Choroid plexus epithelial cell (primary cell): ENCODE measurements around the gene IL17B.

Experiments used
- DNase-seq: peaks from one replicate; pipeline ENCODE4 v3.0.0-alpha.2; 2010; ENCODE audit warnings: low read depth
- H3K4me3 ChIP-seq: 2 replicates; pipeline ENCODE4 v1.5.1; 2011; ENCODE audit warnings: low read depth, mild to moderate bottlenecking, control low read depth, low read length, moderate library complexity
- TF ChIP-seq, protein P1 (sequence below): conservative IDR thresholded peaks from 2 replicates; pipeline ENCODE4 v1.5.1; 2011; ENCODE audit warnings: low read depth, mild to moderate bottlenecking, control low read depth, inconsistent platforms, low read length, moderate library complexity

Gene IL17B

DNA sequence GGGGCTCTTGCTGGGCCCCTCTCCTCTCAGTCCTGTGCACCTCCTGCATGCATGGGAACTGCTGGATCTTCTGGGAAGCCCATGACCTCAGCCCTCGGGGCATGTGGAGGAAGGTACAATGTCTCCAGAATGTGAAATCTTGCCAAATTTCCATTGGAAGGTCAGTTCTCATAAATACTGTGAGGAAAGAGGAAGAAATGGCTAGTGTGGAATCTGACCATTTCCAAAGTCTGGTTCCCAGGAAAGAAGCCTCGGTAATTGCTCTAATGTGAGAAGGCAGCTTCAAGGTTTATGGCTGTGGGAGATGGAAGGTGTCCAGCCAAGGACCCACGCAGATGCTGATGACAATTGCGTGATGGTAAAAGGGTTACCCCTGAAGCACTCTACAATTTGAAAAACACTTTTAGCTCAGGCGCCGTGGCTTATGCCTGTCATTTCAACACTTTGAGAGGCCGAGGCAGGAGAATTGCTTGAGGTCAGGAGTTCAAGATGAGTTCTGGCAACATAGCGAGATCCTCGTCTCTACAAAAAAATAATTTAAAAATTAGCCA lies 8.1 kb upstream of the IL17B start:
- TF ChIP-seq, protein P1, sequence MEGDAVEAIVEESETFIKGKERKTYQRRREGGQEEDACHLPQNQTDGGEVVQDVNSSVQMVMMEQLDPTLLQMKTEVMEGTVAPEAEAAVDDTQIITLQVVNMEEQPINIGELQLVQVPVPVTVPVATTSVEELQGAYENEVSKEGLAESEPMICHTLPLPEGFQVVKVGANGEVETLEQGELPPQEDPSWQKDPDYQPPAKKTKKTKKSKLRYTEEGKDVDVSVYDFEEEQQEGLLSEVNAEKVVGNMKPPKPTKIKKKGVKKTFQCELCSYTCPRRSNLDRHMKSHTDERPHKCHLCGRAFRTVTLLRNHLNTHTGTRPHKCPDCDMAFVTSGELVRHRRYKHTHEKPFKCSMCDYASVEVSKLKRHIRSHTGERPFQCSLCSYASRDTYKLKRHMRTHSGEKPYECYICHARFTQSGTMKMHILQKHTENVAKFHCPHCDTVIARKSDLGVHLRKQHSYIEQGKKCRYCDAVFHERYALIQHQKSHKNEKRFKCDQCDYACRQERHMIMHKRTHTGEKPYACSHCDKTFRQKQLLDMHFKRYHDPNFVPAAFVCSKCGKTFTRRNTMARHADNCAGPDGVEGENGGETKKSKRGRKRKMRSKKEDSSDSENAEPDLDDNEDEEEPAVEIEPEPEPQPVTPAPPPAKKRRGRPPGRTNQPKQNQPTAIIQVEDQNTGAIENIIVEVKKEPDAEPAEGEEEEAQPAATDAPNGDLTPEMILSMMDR: no peak
- no peak overlapping the region for H3K4me3 ChIP-seq
- peak; percentile 76 for DNase-seq

DNA sequence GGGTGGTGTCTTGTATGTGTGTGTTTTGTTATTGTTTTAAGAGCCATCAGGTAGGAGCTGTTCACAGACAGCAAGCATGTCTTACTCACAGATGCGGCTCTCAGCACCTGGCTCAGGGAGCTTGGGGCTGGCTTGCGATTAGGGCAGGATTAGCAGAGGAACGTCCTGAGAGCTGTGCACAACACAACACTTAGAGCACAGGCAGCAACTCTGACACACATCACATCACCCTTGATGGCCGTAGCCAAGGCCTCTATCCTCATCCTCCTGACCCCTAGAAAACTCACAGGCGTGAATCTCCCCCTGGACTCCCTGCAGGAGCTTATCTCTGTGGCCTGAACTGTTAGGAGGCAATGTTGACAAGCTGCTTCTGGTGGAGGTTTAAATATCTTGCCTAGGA lies 7.1 kb upstream of the IL17B start:
- TF ChIP-seq, protein P1: no peak
- DNase-seq: no peak
- H3K4me3 ChIP-seq: no peak overlapping the region

DNA sequence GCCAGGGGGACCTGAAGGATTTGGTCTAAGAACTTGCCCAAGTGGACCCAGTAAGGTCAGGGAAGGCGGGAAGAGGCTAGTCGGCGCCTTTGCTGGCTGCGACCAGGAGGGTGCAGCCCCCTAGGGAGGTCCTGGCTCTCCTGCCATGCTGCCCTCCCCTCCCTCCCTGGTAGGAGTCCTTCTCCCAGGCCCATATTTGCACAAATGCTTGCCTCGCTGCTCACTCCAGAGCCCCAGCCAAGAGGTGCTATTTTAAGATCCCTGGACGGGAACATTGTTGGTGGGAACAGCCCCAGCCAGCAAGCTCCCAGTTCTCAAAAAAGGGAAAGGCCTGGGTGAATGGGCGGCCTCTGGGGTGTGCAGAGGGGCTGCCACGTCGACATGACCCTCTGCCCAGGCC lies 4.3 kb upstream of the IL17B start:
- TF ChIP-seq, protein P1: no peak
- H3K4me3 ChIP-seq: no peak overlapping the region
- no peak for DNase-seq

DNA sequence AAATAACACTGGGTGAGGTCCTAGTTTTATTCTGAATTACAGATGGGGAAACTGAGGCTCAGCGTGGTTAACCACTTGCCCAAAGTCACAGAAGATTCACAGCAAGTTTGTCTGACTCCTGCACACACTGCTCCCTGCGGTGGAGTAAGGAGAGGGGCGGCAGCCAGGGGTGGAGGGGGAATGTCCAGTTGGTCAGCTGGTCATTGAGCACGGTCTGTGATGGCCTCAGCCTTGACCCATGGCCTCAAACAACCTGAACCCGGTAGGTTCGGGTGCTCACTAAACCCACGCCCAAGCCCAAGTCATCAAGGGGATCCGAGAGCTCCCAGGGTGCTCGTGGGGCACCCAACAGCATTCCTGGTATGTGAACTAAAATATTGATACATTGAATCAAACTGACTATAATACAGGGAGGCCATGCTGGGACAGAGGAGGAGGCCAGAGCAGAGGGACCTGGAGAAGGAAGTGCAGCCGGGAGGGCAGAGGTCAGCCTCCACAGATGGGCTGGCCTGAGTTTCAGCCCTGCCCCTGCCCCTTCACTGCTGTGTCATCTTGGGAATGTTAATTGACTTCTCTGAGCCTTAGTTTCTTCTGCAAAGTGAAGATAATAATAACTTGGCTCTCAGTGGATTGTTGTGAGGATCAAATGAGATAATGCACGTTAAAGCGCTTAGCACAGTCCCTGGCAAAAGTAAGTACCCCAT lies 3.6 kb upstream of the IL17B start:
- no peak overlapping the region for H3K4me3 ChIP-seq
- no peak for DNase-seq
- TF ChIP-seq, protein P1: no peak

DNA sequence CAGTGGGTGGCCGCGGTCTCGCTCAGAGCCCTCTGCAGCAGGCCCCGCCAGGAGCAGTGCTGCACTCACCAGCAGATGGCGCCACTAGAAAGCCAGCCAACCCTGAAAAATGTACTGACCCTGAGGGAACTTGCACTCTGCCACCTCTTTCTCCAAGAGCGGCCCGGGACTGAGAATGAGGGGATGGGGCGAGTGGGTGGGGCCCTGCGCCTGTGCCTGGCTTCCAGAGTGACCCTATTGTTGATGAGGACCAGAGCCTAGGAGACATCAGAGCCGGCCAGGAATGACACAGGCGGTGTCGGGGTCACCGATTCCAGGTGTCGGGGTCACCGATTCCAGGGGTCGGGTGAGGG lies 2.9 kb upstream of the IL17B start:
- no peak overlapping the region for H3K4me3 ChIP-seq
- TF ChIP-seq, protein P1: peak; percentile 96
- DNase-seq: peak; percentile 79

DNA sequence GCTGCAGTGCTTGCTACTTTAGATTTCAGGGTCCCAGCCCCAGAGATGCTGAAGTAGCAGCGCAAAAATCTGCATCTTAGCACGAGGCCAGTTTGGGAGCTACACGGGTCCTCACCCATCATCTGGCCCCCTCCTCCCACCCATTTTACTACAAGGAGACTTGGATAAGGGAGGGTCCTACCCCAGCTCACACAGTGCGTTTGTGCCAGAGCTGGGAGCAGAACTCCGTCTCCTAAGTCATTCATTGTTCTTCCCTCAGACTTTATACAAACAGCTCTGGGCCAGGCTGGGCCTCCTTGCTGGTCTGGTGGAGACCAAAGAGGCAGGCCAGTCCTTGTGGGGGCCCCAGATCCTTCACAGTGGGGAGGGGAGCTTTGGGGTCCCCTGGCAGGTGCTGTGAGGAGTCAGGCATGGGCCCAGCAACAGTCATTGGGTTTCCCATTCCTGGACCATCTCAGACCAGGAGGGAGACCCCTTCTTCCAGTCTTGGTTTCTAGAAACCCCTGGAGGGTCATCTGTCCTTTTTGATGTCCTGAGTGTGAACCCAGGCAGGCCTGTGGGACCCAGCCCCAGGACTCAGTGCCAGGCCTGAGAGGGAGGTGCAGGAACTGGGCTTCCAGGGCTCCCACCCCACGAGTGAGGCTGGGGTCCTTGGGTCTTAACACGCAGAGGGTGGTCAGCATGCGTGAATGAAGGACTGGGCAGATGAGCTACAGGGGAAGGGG lies 2.3 kb upstream of the IL17B start:
- no peak for DNase-seq
- TF ChIP-seq, protein P1: no peak
- H3K4me3 ChIP-seq: no peak overlapping the region
